HG02623 (cell line): ENCODE results near the gene SLC8A3.

ENCODE experiments used
- ATAC-seq: cut with Tn5 transposase; IDR thresholded peaks from one replicate; pipeline ENCODE4 v1.9.1; 2021; ENCODE audit warnings: moderate library complexity; ENCODE audit not compliant: unreplicated experiment

The SLC8A3 gene

GRCh38 chr14:70177081-70177800, 11.5 kb downstream of the SLC8A3 start:
- ATAC-seq, result no peak

GRCh38 chr14:70173569-70173968, 15.2 kb downstream of the SLC8A3 start:
- no peak for ATAC-seq

GRCh38 chr14:70171726-70172125, 17.0 kb downstream of the SLC8A3 start:
- ATAC-seq, result no peak

GRCh38 chr14:70170976-70171375, 17.8 kb downstream of the SLC8A3 start:
- ATAC-seq, result no peak

- ATAC-seq, result no peak
Observed at GRCh38 chr14:70168406-70168805, 20.3 kb downstream of the SLC8A3 start.

GRCh38 chr14:70166530-70167203, 22.1 kb downstream of the SLC8A3 start:
- no peak for ATAC-seq

- ATAC-seq, result no peak
Observed at GRCh38 chr14:70162358-70162757, 26.4 kb downstream of the SLC8A3 start.

- ATAC-seq, result no peak
Observed at GRCh38 chr14:70156592-70156991, 32.2 kb downstream of the SLC8A3 start.

- ATAC-seq, result no peak
Observed at GRCh38 chr14:70152704-70153103, 36.0 kb downstream of the SLC8A3 start.

- no peak for ATAC-seq
Observed at GRCh38 chr14:70152081-70152480, 36.7 kb downstream of the SLC8A3 start.

- no peak for ATAC-seq
Observed at GRCh38 chr14:70149596-70150165, 39.1 kb downstream of the SLC8A3 start.

GRCh38 chr14:70148911-70149595, 39.7 kb downstream of the SLC8A3 start:
- ATAC-seq, result no peak

- no peak for ATAC-seq
Observed at GRCh38 chr14:70148351-70148750, 40.4 kb downstream of the SLC8A3 start.

GRCh38 chr14:70144046-70144445, 44.7 kb downstream of the SLC8A3 start:
- no peak for ATAC-seq

- ATAC-seq, result no peak
Observed at GRCh38 chr14:70143306-70143705, 45.4 kb downstream of the SLC8A3 start.

GRCh38 chr14:70140614-70141013, 48.1 kb downstream of the SLC8A3 start:
- ATAC-seq, result no peak

GRCh38 chr14:70139384-70139783, 49.4 kb downstream of the SLC8A3 start:
- no peak for ATAC-seq

- no peak for ATAC-seq
Observed at GRCh38 chr14:70137788-70138187, 51.0 kb downstream of the SLC8A3 start.

GRCh38 chr14:70133461-70133860, 55.3 kb downstream of the SLC8A3 start:
- no peak for ATAC-seq

GRCh38 chr14:70130482-70130881, 58.3 kb downstream of the SLC8A3 start:
- no peak for ATAC-seq

GRCh38 chr14:70127186-70127585, 61.6 kb downstream of the SLC8A3 start:
- no peak for ATAC-seq

GRCh38 chr14:70123796-70124195, 65.0 kb downstream of the SLC8A3 start:
- ATAC-seq, result no peak
